K562 (cell line): ENCODE data around the gene PRSS53. TPM values are rescaled to one million over a fixed set of nuclear protein-coding genes. Genes with fewer than 3 reads are reported as not detected.
A peak's percentile ranks its signal among the peaks of the same experiment; 100 is the strongest.

Source experiments
- ATF7 ChIP-seq: fragments of 450-650 bp; IDR thresholded peaks from 2 replicates; pipeline ENCODE4 v1.7.1; 2014; ENCODE audit warnings: mild to moderate bottlenecking, moderate library complexity
- C11orf30 ChIP-seq: fragments of 450-650 bp; IDR thresholded peaks from 2 replicates; pipeline ENCODE4 v1.6.1; 2016; ENCODE audit warnings: low read depth, mild to moderate bottlenecking
- CREB1 ChIP-seq, 2 experiments: sonication (generic) in 1 of 2; formaldehyde crosslinking in 1 of 2; IDR thresholded peaks; 2 replicates each; pipeline versions ENCODE4 v1.6.1 to v1.8.0; 2012 to 2022; ENCODE audit warnings: inconsistent platforms in 1 of 2, mild to moderate bottlenecking in 1 of 2, missing genetic modification reagents in 1 of 2, moderate library complexity in 1 of 2
- CTBP1 ChIP-seq: fragments of 450-650 bp; IDR thresholded peaks from 2 replicates; pipeline ENCODE4 v1.6.1; 2016; ENCODE audit warnings: borderline replicate concordance
- EGR1 ChIP-seq: fragments of 450-650 bp; conservative IDR thresholded peaks from 2 replicates; pipeline ENCODE4 v1.6.1; 2017; ENCODE audit warnings: mild to moderate bottlenecking
- ELF2 ChIP-seq: fragments of 250-450 bp; sonication (Bioruptor Pico); IDR thresholded peaks from 2 replicates; pipeline ENCODE4 v1.5.0; 2021; ENCODE audit warnings: mild to moderate bottlenecking
- GTF2E2 ChIP-seq: fragments of 200-800 bp; sonication (Bioruptor generic); IDR thresholded peaks from 2 replicates; pipeline ENCODE4 v1.6.1; 2016; ENCODE audit warnings: missing genetic modification characterization, missing compliant biosample characterization
- HIVEP1 ChIP-seq: fragments of 250-450 bp; sonication (Bioruptor Pico); IDR thresholded peaks from 2 replicates; pipeline ENCODE4 v1.4.0; 2020; ENCODE audit warnings: mild to moderate bottlenecking
- KDM4B ChIP-seq, 2 experiments: fragments of 450-650 bp in 1 of 2; sonication (generic) in 1 of 2; IDR thresholded peaks; 2 replicates each; pipeline ENCODE4 v1.6.1; 2016 to 2017; ENCODE audit warnings: borderline replicate concordance in 2 of 2, antibody characterized with exemption in 1 of 2, low read depth in 1 of 2, mild to moderate bottlenecking in 1 of 2
- NFYB ChIP-seq: IDR thresholded peaks from 2 replicates; pipeline ENCODE4 v1.6.1; 2011; ENCODE audit warnings: mild to moderate bottlenecking, moderate library complexity; ENCODE audit not compliant: insufficient read length; ENCODE audit errors: extremely low read depth
- NR2F6 ChIP-seq: fragments of 450-650 bp; formaldehyde crosslinking; IDR thresholded peaks from 2 replicates; pipeline ENCODE4 v1.4.0; 2020; ENCODE audit warnings: mild to moderate bottlenecking
- POLR2A ChIP-seq: fragments of 450-650 bp; conservative IDR thresholded peaks from 2 replicates; pipeline ENCODE4 v1.6.1; 2016
- POLR3A ChIP-seq: IDR thresholded peaks from 2 replicates; pipeline ENCODE4 v1.6.1; 2011; ENCODE audit warnings: borderline replicate concordance, mild to moderate bottlenecking, moderate library complexity; ENCODE audit not compliant: insufficient read length, insufficient read depth; ENCODE audit errors: extremely low read depth
- RBFOX2 ChIP-seq: fragments of 200-400 bp; formaldehyde crosslinking; IDR thresholded peaks from 2 replicates; pipeline ENCODE4 v1.6.1; 2017; ENCODE audit warnings: low read depth, mild to moderate bottlenecking, low read length, moderate library complexity
- RBM22 ChIP-seq: fragments of 200-400 bp; formaldehyde crosslinking; IDR thresholded peaks from 2 replicates; pipeline ENCODE4 v1.6.1; 2018; ENCODE audit warnings: low read length, low read depth; ENCODE audit not compliant: poor library complexity, severe bottlenecking
- SIN3A ChIP-seq, 2 experiments: fragments of 150-350 bp in 1 of 2; IDR thresholded peaks; 2 replicates each; pipeline ENCODE4 v1.6.1; 2011 to 2016; ENCODE audit warnings: borderline replicate concordance in 2 of 2, low read depth in 2 of 2, low read length in 2 of 2, mild to moderate bottlenecking in 2 of 2, moderate library complexity in 2 of 2; ENCODE audit not compliant: control insufficient read depth in 1 of 2
- ZC3H11A ChIP-seq: IDR thresholded peaks from 2 replicates; pipeline ENCODE4 v1.6.1; 2012; ENCODE audit warnings: low read depth, low read length, improper control_type of control experiment
- ZNF41 ChIP-seq: fragments of 250-450 bp; sonication (Bioruptor Pico); conservative IDR thresholded peaks from 2 replicates; pipeline ENCODE4 v1.4.0; 2020; ENCODE audit warnings: mild to moderate bottlenecking
- polyA plus RNA-seq, 8 experiments: library from polyadenylated mRNA; depleted of rRNA in 4 of 8; stranded (reverse) in 5 of 8; unstranded in 3 of 8; fragments of >200 nt; fragmentation: Nextera tagmentation in 2 of 8; fragmentation: Illumina TruSeq in 1 of 8; extraction: Ambion mirVana in 2 of 8; extraction: Trizol in 1 of 8; gene quantifications; 2 replicates each; pipeline versions ENCODE4 v1.2.1 to v1.2.3, GENCODE V29; 2011 to 2014; ENCODE audit warnings: inconsistent platforms in 1 of 8, missing spikeins in 1 of 8
- total RNA-seq, 7 experiments: library from RNA; depleted of rRNA in 6 of 7; stranded (reverse); fragments of >200 nt in 6 of 7; fragmentation: Illumina TruSeq in 2 of 7; extraction: Trizol in 2 of 7; gene quantifications; 2 replicates each; pipeline versions ENCODE4 v1.2.1 to v1.2.3, GENCODE V29; 2011 to 2021; ENCODE audit warnings: low replicate concordance in 1 of 7
- TF ChIP-seq, protein P1 (sequence below), 2 experiments: fragments of 150-350 bp in 1 of 2; IDR thresholded peaks; 2 replicates each; pipeline ENCODE4 v1.6.1; 2012 to 2016; ENCODE audit warnings: low read depth in 2 of 2, low read length in 2 of 2, mild to moderate bottlenecking in 1 of 2, moderate library complexity in 1 of 2
- TF ChIP-seq, protein P2 (sequence below), 3 experiments: fragments of 200-800 bp in 1 of 3; fragments of 250-450 bp in 1 of 3; fragments of 450-650 bp in 1 of 3; sonication (Bioruptor Pico) in 1 of 3; sonication (Bioruptor generic) in 1 of 3; formaldehyde crosslinking in 1 of 3; IDR thresholded peaks; 2 replicates each; pipeline versions ENCODE4 v1.6.1 to v1.8.0; 2016 to 2022; ENCODE audit warnings: mild to moderate bottlenecking in 2 of 3, missing genetic modification characterization in 2 of 3, missing compliant biosample characterization in 1 of 3, moderate library complexity in 1 of 3

The PRSS53 gene
- total and polyA plus RNA-seq, 9 of the 15 experiments (the other 6 are each of a cell fraction or from before 2014, with no cell fraction given), result 0.40 to 1.9 (median 0.78) TPM; not detected in 2

DNA sequence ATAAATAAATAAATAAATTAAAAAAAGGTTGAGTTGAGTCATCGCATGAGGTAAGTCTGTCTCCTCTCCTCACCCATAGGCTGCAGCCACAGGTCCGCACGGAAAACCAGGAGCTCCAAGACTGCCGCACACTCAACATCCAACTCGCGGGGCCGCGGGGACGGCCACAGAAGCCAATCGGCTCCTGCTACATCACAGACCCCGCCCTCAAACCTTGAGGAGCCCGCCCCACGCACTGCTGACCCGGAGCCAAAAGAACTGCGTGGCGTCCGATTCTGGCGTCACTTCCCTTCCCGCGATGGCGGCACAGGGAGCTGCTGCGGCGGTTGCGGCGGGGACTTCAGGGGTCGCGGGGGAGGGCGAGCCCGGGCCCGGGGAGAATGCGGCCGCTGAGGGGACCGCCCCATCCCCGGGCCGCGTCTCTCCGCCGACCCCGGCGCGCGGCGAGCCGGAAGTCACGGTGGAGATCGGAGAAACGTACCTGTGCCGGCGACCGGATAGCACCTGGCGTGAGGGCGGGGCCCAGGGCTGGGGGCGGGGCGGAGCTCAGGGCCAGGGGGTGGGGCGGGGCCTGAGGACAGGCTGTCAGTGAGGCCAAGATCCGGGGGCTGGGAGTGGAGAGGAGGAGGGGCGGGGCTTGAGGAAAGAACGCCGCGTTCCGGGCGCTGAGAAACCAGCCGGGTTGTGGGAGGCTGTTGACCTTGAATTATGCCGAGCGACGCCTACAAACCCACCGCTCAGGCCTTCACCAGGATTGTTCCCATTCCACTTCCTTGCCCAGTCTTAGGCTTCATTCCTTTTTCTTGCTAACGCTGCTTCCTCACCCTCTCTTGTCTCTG lies 28.9 kb upstream of the PRSS53 start, which contains the start of gene KAT8 (continued):
- TF ChIP-seq CTBP1 (peak; percentile 55; the same call in 1 of the 2 replicates), POLR3A (no peak), ZC3H11A (0 out of 2 replicates have a peak, but pooled peaks have one; percentile 69), POLR2A (peak; percentile 95), HIVEP1 (CRISPR knock-in tag) (0 out of 2 replicates have a peak, but pooled peaks have one; percentile 40), RBM22 (peak; percentile 81), NFYB (peak; percentile 17), NR2F6 (CRISPR knock-in tag) (no peak), KDM4B (IDR thresholded peaks at IDR 0.05; ENCODE audit: borderline replicate concordance in 2 of 2, low read depth in 1 of 2) (peak in 1 of 2 experiments; percentile 96; a peak in 2 of 4 replicates), C11orf30 (peak; percentile 100), EGR1 (peak; percentile 32; the same call in 1 of the 2 replicates), RBFOX2 (peak; percentile 97), ZNF41 (CRISPR knock-in tag) (no peak), ELF2 (CRISPR knock-in tag) (no peak; the same call in 1 of the 2 replicates), ATF7 (peak; percentile 83), GTF2E2 (tag) (peak; percentile 74; the same call in 1 of the 2 replicates), SIN3A (IDR thresholded peaks at IDR 0.05; ENCODE audit: borderline replicate concordance in 2 of 2, control insufficient read depth in 1 of 2, low read depth in 2 of 2, low read length in 2 of 2) (peak in 1 of 2 experiments; percentile 71; a peak in 2 of 4 replicates), CREB1 (IDR thresholded peaks at IDR 0.05) (peak; percentile 95), CREB1 (CRISPR knock-in tag; IDR thresholded peaks at IDR 0.05) (peak; percentile 94)
- TF ChIP-seq, protein P1, sequence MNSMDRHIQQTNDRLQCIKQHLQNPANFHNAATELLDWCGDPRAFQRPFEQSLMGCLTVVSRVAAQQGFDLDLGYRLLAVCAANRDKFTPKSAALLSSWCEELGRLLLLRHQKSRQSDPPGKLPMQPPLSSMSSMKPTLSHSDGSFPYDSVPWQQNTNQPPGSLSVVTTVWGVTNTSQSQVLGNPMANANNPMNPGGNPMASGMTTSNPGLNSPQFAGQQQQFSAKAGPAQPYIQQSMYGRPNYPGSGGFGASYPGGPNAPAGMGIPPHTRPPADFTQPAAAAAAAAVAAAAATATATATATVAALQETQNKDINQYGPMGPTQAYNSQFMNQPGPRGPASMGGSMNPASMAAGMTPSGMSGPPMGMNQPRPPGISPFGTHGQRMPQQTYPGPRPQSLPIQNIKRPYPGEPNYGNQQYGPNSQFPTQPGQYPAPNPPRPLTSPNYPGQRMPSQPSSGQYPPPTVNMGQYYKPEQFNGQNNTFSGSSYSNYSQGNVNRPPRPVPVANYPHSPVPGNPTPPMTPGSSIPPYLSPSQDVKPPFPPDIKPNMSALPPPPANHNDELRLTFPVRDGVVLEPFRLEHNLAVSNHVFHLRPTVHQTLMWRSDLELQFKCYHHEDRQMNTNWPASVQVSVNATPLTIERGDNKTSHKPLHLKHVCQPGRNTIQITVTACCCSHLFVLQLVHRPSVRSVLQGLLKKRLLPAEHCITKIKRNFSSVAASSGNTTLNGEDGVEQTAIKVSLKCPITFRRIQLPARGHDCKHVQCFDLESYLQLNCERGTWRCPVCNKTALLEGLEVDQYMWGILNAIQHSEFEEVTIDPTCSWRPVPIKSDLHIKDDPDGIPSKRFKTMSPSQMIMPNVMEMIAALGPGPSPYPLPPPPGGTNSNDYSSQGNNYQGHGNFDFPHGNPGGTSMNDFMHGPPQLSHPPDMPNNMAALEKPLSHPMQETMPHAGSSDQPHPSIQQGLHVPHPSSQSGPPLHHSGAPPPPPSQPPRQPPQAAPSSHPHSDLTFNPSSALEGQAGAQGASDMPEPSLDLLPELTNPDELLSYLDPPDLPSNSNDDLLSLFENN (IDR thresholded peaks at IDR 0.05; ENCODE audit: low read depth in 2 of 2, low read length in 2 of 2), result peak in 1 of 2 experiments; percentile 58; a peak in 1 of 4 replicates
- TF ChIP-seq, protein P2, sequence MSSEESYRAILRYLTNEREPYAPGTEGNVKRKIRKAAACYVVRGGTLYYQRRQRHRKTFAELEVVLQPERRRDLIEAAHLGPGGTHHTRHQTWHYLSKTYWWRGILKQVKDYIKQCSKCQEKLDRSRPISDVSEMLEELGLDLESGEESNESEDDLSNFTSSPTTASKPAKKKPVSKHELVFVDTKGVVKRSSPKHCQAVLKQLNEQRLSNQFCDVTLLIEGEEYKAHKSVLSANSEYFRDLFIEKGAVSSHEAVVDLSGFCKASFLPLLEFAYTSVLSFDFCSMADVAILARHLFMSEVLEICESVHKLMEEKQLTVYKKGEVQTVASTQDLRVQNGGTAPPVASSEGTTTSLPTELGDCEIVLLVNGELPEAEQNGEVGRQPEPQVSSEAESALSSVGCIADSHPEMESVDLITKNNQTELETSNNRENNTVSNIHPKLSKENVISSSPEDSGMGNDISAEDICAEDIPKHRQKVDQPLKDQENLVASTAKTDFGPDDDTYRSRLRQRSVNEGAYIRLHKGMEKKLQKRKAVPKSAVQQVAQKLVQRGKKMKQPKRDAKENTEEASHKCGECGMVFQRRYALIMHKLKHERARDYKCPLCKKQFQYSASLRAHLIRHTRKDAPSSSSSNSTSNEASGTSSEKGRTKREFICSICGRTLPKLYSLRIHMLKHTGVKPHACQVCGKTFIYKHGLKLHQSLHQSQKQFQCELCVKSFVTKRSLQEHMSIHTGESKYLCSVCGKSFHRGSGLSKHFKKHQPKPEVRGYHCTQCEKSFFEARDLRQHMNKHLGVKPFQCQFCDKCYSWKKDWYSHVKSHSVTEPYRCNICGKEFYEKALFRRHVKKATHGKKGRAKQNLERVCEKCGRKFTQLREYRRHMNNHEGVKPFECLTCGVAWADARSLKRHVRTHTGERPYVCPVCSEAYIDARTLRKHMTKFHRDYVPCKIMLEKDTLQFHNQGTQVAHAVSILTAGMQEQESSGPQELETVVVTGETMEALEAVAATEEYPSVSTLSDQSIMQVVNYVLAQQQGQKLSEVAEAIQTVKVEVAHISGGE (CRISPR knock-in tag; IDR thresholded peaks at IDR 0.05), result peak in 1 of 3 experiments; percentile 86; a peak in 2 of 6 replicates
